NCI-H345 (cell line): ENCODE data around the gene PDE11A.
A peak's percentile ranks its signal among the peaks of the same experiment; 100 is the strongest.
"Not testable (repeated sequence)": the region's sequence is repeated elsewhere in the genome, so short reads cannot be mapped to it uniquely, and the experiment has no call there.

ENCODE experiments used
- DNase-seq: peaks from one replicate; lab custom pipeline; 2025; lab: John Stamatoyannopoulos, UW

The PDE11A gene

DNA sequence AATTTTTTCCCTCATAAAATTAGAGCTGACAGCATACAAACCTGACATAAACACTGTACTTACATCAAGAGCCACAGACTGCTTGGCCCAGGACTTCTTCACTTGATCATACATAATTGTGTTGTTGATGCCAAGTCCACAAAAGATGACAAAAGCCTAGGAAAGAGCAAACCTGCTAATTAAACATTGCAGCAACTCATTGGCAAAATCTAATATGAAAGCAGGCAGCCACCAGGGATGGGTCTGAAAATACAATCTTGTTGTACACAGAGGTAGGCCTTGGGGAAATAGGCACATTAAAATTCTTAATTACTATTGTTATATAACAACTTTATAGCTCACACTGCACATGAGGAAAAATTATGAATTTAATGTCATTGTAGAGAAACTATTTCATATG is 255.8 kb downstream of the PDE11A start:
- no peak for DNase-seq

- DNase-seq = peak; percentile 8
Observed at GRCh38 chr2:177812713-177813396, 259.7 kb downstream of the PDE11A start.

- DNase-seq = no peak
Observed at GRCh38 chr2:177810906-177811305, 261.7 kb downstream of the PDE11A start.

GRCh38 chr2:177808984-177809809 is 263.4 kb downstream of the PDE11A start:
- DNase-seq = no peak

- no peak for DNase-seq
Observed at GRCh38 chr2:177806025-177806424, 266.6 kb downstream of the PDE11A start.

GRCh38 chr2:177799531-177799930 is 273.0 kb downstream of the PDE11A start:
- DNase-seq = peak; percentile 10

DNA sequence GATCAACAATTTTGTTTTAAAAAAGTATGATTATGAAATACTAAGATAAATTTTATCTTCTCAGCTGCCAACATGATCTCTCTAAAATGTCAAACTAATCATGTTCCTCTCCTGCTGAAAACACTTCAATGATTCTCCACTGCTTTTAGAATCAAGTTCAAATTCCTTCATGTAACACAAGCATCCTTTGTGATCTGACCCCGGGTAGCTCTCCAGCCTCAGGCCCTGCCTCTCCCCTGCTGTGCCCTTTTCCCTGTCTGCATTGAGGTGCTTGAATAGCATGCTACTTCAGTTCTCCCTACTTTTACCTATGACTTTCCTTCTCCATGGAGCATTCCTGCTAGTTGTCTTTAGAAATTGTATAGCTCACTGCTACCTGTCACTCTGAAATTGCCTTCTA is 274.8 kb downstream of the PDE11A start:
- no peak for DNase-seq

GRCh38 chr2:177796654-177797415 is 275.7 kb downstream of the PDE11A start:
- DNase-seq = no peak

DNA sequence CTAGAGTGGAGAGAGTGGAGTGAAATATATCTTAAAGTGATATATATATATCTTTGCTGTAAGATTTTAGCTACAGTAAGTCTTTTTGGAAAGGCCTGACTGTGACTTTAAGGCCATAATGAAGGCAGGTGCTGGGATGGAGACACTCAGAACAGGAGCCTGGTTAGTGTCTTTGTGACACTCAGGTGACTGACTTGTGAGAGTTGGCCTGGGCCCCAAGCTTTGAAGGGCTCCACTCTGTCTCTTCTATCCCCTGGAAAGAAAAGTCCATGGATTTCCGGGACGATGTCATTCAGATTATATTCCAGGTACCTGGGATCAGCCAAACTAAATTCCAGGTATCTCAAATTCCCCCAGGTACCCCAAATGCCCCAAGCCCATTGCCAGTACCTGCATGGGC is 276.6 kb downstream of the PDE11A start:
- no peak for DNase-seq

GRCh38 chr2:177785143-177785542 is 287.4 kb downstream of the PDE11A start:
- not testable (repeated sequence) for DNase-seq

- no peak for DNase-seq
Observed at GRCh38 chr2:177784745-177785067, 287.9 kb downstream of the PDE11A start.

DNA sequence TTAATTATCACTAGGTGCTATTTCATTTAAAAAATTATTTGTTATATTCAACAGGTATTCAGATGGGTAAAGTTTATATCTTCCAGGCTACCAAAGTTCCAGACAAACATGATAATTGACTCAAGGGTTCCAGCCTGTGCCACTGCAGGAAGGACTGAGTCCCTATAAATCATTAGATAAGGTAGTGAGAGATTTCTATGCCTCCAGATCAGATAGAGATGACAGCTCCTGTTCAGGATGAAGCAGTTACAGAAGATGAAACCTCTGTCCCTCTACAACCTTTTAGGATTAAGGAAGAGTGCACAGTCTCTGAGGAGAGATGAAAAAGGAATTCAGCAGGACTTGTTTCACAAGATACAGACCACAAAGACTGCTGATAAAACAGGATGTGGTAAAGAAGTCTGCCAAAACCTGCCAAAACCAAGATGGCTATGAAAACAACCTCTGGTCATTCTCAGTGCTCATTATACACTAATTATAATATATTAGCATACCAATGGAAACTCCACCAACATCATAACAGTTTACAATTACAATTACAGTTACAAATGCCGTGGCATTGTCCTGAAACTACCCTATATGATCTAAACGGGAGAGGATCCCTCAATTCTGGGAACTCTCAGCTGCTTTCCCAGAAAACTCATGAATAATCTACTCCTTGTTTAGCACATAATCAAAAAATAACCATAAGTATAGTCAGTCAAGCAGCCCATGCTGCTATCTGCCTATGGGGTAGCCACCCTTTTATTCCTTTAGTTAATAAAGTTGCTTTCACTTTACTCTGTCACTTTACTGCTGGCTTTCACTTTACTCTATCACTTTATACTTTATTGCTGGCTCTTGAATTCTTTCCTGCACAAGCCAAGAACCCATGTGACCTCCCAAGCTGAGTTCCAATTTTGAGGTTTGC is 288.5 kb downstream of the PDE11A start:
- DNase-seq = no peak

GRCh38 chr2:177783091-177783490 is 289.5 kb downstream of the PDE11A start:
- DNase-seq = no peak

- DNase-seq = no peak
Observed at GRCh38 chr2:177782613-177783012, 290.0 kb downstream of the PDE11A start.

- no peak for DNase-seq
Observed at GRCh38 chr2:177778472-177778871, 294.1 kb downstream of the PDE11A start.

GRCh38 chr2:177772529-177772928 is 300.0 kb downstream of the PDE11A start:
- peak; percentile 30 for DNase-seq

GRCh38 chr2:177771191-177771590 is 301.4 kb downstream of the PDE11A start:
- DNase-seq = no peak

GRCh38 chr2:177767768-177768167 is 304.8 kb downstream of the PDE11A start:
- DNase-seq = no peak

DNA sequence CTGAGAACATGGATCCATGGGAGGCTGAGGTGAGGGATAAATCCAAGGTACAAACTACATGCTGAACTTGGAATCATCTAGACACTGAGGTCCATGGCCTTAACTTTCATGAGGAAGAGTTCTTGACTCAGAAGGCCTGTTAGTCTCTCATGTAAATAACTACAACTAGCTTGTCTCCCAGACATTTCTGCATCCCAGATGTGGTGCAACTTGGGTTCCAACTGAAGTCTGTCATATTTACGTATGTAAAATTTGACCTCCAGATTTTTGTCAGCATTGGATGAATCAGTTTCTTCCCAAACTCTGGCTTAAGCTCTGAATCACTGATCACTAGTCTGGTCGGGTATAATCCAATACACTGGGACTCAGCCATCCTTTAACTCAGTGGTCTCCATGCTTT is 306.9 kb downstream of the PDE11A start:
- no peak for DNase-seq

- peak; percentile 9 for DNase-seq
Observed at GRCh38 chr2:177763531-177764265, 308.9 kb downstream of the PDE11A start.

GRCh38 chr2:177759443-177759842 is 313.1 kb downstream of the PDE11A start:
- no peak for DNase-seq
